Measurements from ENCODE around the gene CCNDBP1.
"Not testable (repeated sequence)": the region's sequence is repeated elsewhere in the genome, so short reads cannot be mapped to it uniquely, and the experiment has no call there.

CCNDBP1 gene

GRCh38 chr15:43218908-43219706 is 33.9 kb downstream of the CCNDBP1 start:
- DNase-seq, result no peak

GRCh38 chr15:43219929-43220928 is 35.0 kb downstream of the CCNDBP1 start:
- no peak for DNase-seq

GRCh38 chr15:43220991-43221403 is 35.8 kb downstream of the CCNDBP1 start, which contains the start of gene EPB42:
EPB42 (minus strand) TSS chr15:43221018; CDS start chr15:43220825, 193 bp downstream.
- DNase-seq, result no peak

- DNase-seq, result no peak
These were observed 36.2 kb downstream of the CCNDBP1 start for GRCh38 chr15:43221422-43221821.

GRCh38 chr15:43225201-43225949 is 40.2 kb downstream of the CCNDBP1 start:
- DNase-seq, result peak; percentile 73

- DNase-seq, result not testable (repeated sequence)
These were observed 40.7 kb downstream of the CCNDBP1 start for GRCh38 chr15:43225950-43226255.

- DNase-seq, result no peak
These were observed 41.5 kb downstream of the CCNDBP1 start for GRCh38 chr15:43226436-43227305.

GRCh38 chr15:43229977-43230376 is 44.8 kb downstream of the CCNDBP1 start:
- DNase-seq, result no peak

GRCh38 chr15:43230640-43231115 is 45.5 kb downstream of the CCNDBP1 start:
- DNase-seq, result no peak

GRCh38 chr15:43232289-43232874 is 47.2 kb downstream of the CCNDBP1 start:
- no peak for DNase-seq

- no peak for DNase-seq
These were observed 50.3 kb downstream of the CCNDBP1 start for GRCh38 chr15:43235536-43235935.

GRCh38 chr15:43237842-43238470 is 52.8 kb downstream of the CCNDBP1 start:
- no peak for DNase-seq

GRCh38 chr15:43238671-43239131 is 53.5 kb downstream of the CCNDBP1 start:
- DNase-seq, result no peak

GRCh38 chr15:43239732-43240491 is 54.7 kb downstream of the CCNDBP1 start:
- DNase-seq, result no peak

GRCh38 chr15:43241100-43241499 is 55.9 kb downstream of the CCNDBP1 start:
- no peak for DNase-seq

GRCh38 chr15:43242616-43243015 is 57.4 kb downstream of the CCNDBP1 start:
- DNase-seq, result no peak

GRCh38 chr15:43243020-43243645 is 57.9 kb downstream of the CCNDBP1 start:
- no peak for DNase-seq

GRCh38 chr15:43244092-43244491 is 58.9 kb downstream of the CCNDBP1 start:
- DNase-seq, result no peak

- DNase-seq, result no peak
These were observed 61.1 kb downstream of the CCNDBP1 start for GRCh38 chr15:43246261-43246774.
